B cell (primary cell): ENCODE results near the gene TMBIM6. TPM values are rescaled to one million over a fixed set of nuclear protein-coding genes. Genes with fewer than 3 reads are reported as not detected.

ENCODE experiments used
- ATAC-seq: fragments of 200-7000 bp; cut with Tn5 transposase; one replicate; pipeline ENCODE4 v1.10.0; 2021; ENCODE audit warnings: low read depth, mild to moderate bottlenecking, moderate number of reproducible peaks, moderate library complexity
- CTCF ChIA-PET: fragments of 350-600 bp; sonication (Branson Sonifier 250); formaldehyde crosslinking; loops from one replicate; lab custom pipeline; 2021; ENCODE audit warnings: antibody characterized with exemption, inconsistent platforms; lab: Charles Lee
- POLR2A ChIA-PET: fragments of 350-600 bp; sonication (Branson Sonifier 250); formaldehyde crosslinking; loops from one replicate; lab custom pipeline; 2021; ENCODE audit warnings: antibody characterized with exemption; lab: Charles Lee
- DNase-seq: peaks from one replicate; pipeline ENCODE4 v3.0.0; 2013
- H2AFZ ChIP-seq: 2 replicates; pipeline ENCODE4 v1.6.1; 2012; ENCODE audit warnings: mild to moderate bottlenecking, low read depth, low read length; ENCODE audit not compliant: insufficient read depth, poor library complexity, severe bottlenecking
- H3K27ac ChIP-seq, 2 donors: 1 replicate in 1 of 2; 2 replicates in 1 of 2; pipeline ENCODE4 v1.5.1; 2012 to 2013; ENCODE audit warnings: low read length in 2 of 2, mild to moderate bottlenecking in 2 of 2, moderate library complexity in 1 of 2
- H3K27me3 ChIP-seq, 4 experiments: fragments of 200-600 bp in 1 of 4; sonication (generic) in 1 of 4; replicated peaks in 1 of 4; 1 replicate in 2 of 4; 2 replicates in 2 of 4; pipeline versions ENCODE4 v1.6.1 to v1.7.0; 2013 to 2016; ENCODE audit warnings: low read length in 3 of 4, mild to moderate bottlenecking in 2 of 4, mixed read lengths in 1 of 4, moderate library complexity in 1 of 4; ENCODE audit not compliant: insufficient read depth in 4 of 4, control insufficient read depth in 3 of 4; ENCODE audit errors: control extremely low read depth in 1 of 4
- H3K36me3 ChIP-seq, 2 experiments: replicated peaks in 1 of 2; 1 replicate in 1 of 2; 2 replicates in 1 of 2; pipeline versions ENCODE4 v1.6.1 to v1.7.1; 2013; ENCODE audit warnings: low read length in 1 of 2; ENCODE audit not compliant: insufficient read depth in 2 of 2, control insufficient read depth in 1 of 2; ENCODE audit errors: control extremely low read depth in 1 of 2, extremely low read depth in 1 of 2
- H3K4me1 ChIP-seq, 2 donors: fragments of 200-600 bp in 1 of 2; sonication (generic) in 1 of 2; 1 replicate in 1 of 2; 2 replicates in 1 of 2; pipeline versions ENCODE4 v1.5.1 to v1.6.1; 2013 to 2017; ENCODE audit warnings: low read length in 2 of 2; ENCODE audit not compliant: control insufficient read depth in 2 of 2, insufficient read depth in 2 of 2
- H3K4me2 ChIP-seq: replicated peaks from 2 replicates; pipeline ENCODE3; 2012; ENCODE audit warnings: mild to moderate bottlenecking, low read depth, low read length; ENCODE audit not compliant: poor library complexity, severe bottlenecking
- H3K4me3 ChIP-seq, 5 experiments: fragments of 200-600 bp in 1 of 5; sonication (generic) in 1 of 5; 1 replicate in 3 of 5; 2 replicates in 2 of 5; pipeline versions ENCODE4 v1.5.1 to v1.7.0; 2011 to 2016; ENCODE audit warnings: low read length in 4 of 5, mild to moderate bottlenecking in 4 of 5, low read depth in 2 of 5, control low read depth in 1 of 5, moderate library complexity in 1 of 5; ENCODE audit not compliant: insufficient read depth in 1 of 5; ENCODE audit errors: control extremely low read depth in 1 of 5, extremely low read depth in 1 of 5
- H3K79me2 ChIP-seq: fragments of 200-600 bp; sonication (generic); one replicate; pipeline ENCODE4 v1.6.0; 2016; ENCODE audit warnings: low read length; ENCODE audit not compliant: control insufficient read depth, insufficient read depth
- H3K9ac ChIP-seq: fragments of 200-600 bp; sonication (generic); 2 replicates; pipeline ENCODE4 v1.6.1; 2017; ENCODE audit warnings: mild to moderate bottlenecking, low read length, moderate library complexity
- H3K9me3 ChIP-seq, 3 donors: one replicate each; pipeline versions ENCODE4 v1.6.1 to v1.7.1; 2013; ENCODE audit warnings: low read length in 2 of 3; ENCODE audit not compliant: control insufficient read depth in 2 of 3, insufficient read depth in 1 of 3; ENCODE audit errors: control extremely low read depth in 1 of 3
- H4K20me1 ChIP-seq: 2 replicates; pipeline ENCODE4 v1.6.0; 2012; ENCODE audit warnings: mild to moderate bottlenecking, low read length; ENCODE audit not compliant: insufficient read depth, control insufficient read depth, poor library complexity, severe bottlenecking
- H3K27ac Mint-ChIP-seq: one replicate; pipeline ENCODE4 v1.8.0; 2021; ENCODE audit warnings: mixed read lengths
- H3K27me3 Mint-ChIP-seq: one replicate; pipeline ENCODE4 v1.8.0; 2021; ENCODE audit warnings: mixed read lengths
- H3K4me1 Mint-ChIP-seq: one replicate; pipeline ENCODE4 v1.8.0; 2021; ENCODE audit warnings: mixed read lengths
- H3K4me3 Mint-ChIP-seq: one replicate; pipeline ENCODE4 v1.8.0; 2021; ENCODE audit warnings: mixed read lengths
- H3K9me3 Mint-ChIP-seq: one replicate; pipeline ENCODE4 v1.8.0; 2022; ENCODE audit warnings: mixed read lengths; ENCODE audit not compliant: insufficient read depth
- EZH2 ChIP-seq: IDR thresholded peaks from 2 replicates; pipeline ENCODE4 v1.6.1; 2012; ENCODE audit warnings: borderline replicate concordance, low read depth, mild to moderate bottlenecking, moderate library complexity, low read length; ENCODE audit not compliant: insufficient read depth, poor library complexity, severe bottlenecking
- WGBS: methylation state at CpG from one replicate; pipeline ENCODE4 v1.1.5; 2013; ENCODE audit warnings: missing lambda C conversion rate; ENCODE audit not compliant: insufficient coverage; 5-methylcytosine and 5-hydroxymethylcytosine counted together
- intact Hi-C: fragments of 100-400 bp; cut with micrococcal nuclease; formaldehyde crosslinking; loops from one replicate; pipeline ENCODE4 v1.10.0; 2022
- polyA plus RNA-seq: library from polyadenylated mRNA; depleted of rRNA; stranded (reverse); fragments of >200 nt; gene quantifications from 2 replicates; pipeline ENCODE4 v1.2.3, GENCODE V29; 2012
- total RNA-seq, 2 donors: library from RNA; stranded (reverse); fragments of 120-200 nt in 1 of 2; gene quantifications; 1 replicate in 1 of 2; 2 replicates in 1 of 2; pipeline versions ENCODE4 v1.2.3 to v1.2.4, GENCODE V29; 2013 to 2022
- TF ChIP-seq, protein P1 (sequence below): fragments of 200-600 bp; IDR thresholded peaks from one replicate; pipeline ENCODE4 v1.8.0; 2022; ENCODE audit warnings: antibody characterized with exemption, mild to moderate bottlenecking

The TMBIM6 gene
- total and polyA plus RNA-seq, 2 donors (not counting 1 experiment from before 2014, with no cell fraction given), result 178 to 336 TPM

DNA sequence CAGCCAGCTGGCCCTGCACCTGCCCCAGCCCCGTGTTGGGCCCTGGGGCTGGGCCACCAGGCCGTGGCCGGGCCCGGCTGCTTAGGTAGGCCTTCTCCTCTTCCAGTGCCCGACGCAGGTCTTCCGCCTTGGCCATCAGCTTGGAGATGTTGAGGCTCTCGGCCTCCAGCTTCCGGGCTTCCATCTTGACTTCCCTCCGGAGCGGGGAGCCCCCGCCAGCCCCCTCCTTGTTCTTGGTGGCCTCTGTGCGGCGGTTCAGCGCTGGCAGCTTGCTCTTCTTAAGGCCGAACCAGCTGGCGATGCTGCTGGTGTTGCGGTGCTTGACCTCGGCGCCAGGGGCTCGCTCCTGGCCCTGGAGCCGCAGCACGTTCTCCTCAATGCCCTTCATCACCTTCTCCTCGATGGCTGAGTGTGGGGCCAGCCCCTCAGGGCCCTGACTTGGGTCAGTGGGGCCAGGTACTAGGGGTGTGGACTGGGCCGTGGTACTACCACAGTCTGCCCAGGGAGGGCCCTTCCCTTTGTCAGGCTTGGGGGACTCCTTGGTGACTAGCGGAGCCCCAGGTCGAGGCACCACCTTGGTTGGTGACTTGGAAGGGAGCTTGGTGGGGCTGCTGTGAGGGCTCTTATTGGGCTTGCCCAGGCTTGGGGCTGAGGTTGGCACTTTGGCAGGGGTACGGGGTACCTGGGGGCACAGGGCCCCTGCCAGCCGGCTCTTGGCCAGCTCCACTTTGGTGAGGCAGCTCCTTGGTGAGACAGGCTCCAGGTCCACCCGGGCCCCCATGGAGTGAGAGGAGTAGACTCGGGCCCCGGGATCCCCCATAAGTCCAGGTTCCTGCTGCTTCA lies 53.7 kb downstream of the TMBIM6 start:
- ATAC-seq, result no peak
- H3K4me3 Mint-ChIP-seq, result no peak overlapping the region
- no peaks in the 10 kb centered on the region for H3K79me2 ChIP-seq
- no peaks in the 10 kb centered on the region for H3K4me1 ChIP-seq
- no peaks in the 10 kb centered on the region for H4K20me1 ChIP-seq
- CTCF ChIA-PET, result no interaction called here
- no peaks in the 10 kb centered on the region for H3K27me3 Mint-ChIP-seq
- no peak overlapping the region for H2AFZ ChIP-seq
- no peak overlapping the region for H3K4me2 ChIP-seq
- no peaks in the 10 kb centered on the region for H3K9me3 Mint-ChIP-seq
- no peaks in the 10 kb centered on the region for H3K27me3 ChIP-seq
- no peak overlapping the region for H3K9ac ChIP-seq
- no peak for DNase-seq
- H3K4me3 ChIP-seq, result no peak overlapping the region
- H3K36me3 ChIP-seq, result peaks cover 0 to 9% of the 10 kb centered on the region in 2 experiments
- POLR2A ChIA-PET, result no interaction called here
- TF ChIP-seq EZH2, result no peak
- TF ChIP-seq, protein P1, sequence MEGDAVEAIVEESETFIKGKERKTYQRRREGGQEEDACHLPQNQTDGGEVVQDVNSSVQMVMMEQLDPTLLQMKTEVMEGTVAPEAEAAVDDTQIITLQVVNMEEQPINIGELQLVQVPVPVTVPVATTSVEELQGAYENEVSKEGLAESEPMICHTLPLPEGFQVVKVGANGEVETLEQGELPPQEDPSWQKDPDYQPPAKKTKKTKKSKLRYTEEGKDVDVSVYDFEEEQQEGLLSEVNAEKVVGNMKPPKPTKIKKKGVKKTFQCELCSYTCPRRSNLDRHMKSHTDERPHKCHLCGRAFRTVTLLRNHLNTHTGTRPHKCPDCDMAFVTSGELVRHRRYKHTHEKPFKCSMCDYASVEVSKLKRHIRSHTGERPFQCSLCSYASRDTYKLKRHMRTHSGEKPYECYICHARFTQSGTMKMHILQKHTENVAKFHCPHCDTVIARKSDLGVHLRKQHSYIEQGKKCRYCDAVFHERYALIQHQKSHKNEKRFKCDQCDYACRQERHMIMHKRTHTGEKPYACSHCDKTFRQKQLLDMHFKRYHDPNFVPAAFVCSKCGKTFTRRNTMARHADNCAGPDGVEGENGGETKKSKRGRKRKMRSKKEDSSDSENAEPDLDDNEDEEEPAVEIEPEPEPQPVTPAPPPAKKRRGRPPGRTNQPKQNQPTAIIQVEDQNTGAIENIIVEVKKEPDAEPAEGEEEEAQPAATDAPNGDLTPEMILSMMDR, result no peak
- no peak overlapping the region for H3K27ac ChIP-seq
- no peaks in the 10 kb centered on the region for H3K9me3 ChIP-seq
- WGBS, result 95% methylated on average over 28 of the region's 32 CpGs
- intact Hi-C loops, result no loop called here
- H3K27ac Mint-ChIP-seq, result no peak overlapping the region
- H3K4me1 Mint-ChIP-seq, result no peaks in the 10 kb centered on the region

DNA sequence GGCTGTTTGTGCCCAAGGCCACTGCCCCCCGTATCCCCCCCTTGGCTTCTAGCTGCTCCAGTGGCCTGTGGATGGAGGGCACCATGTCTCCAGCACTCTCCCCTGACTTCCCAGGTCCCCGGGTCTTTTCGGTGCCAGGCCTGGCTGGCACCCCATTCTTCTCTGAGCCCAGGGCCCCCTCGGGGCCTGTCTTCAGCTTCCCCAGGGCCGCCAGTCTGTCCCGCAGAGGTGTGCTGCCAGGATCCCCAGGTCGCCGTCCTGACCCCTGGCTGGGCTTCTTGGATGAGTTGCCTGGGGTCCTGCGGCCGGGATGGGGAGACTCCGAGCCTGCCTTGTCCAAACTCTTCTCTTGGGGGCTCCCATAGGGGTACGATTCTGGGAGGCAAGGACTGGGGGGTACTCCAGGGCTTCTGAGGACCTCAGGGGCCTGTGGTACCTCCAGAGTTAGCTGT lies 54.3 kb downstream of the TMBIM6 start:
- H3K27ac Mint-ChIP-seq, result no peak overlapping the region
- POLR2A ChIA-PET, result no interaction called here
- Histone ChIP-seq H3K4me1 (no peaks in the 10 kb centered on the region), H4K20me1 (no peaks in the 10 kb centered on the region), H3K9ac (no peak overlapping the region), H3K27me3 (no peaks in the 10 kb centered on the region), H3K79me2 (no peaks in the 10 kb centered on the region), H2AFZ (no peak overlapping the region), H3K9me3 (no peaks in the 10 kb centered on the region), H3K4me2 (no peak overlapping the region), H3K36me3 (peaks cover 0 to 9% of the 10 kb centered on the region in 2 experiments), H3K4me3 (no peak overlapping the region), H3K27ac (no peak overlapping the region)
- intact Hi-C loops, result no loop called here
- 95% methylated on average over 10 of the region's 12 CpGs for WGBS
- CTCF ChIA-PET, result no interaction called here
- TF ChIP-seq EZH2, result no peak
- TF ChIP-seq, protein P1, result no peak
- no peaks in the 10 kb centered on the region for H3K9me3 Mint-ChIP-seq
- H3K4me3 Mint-ChIP-seq, result no peak overlapping the region
- no peak for DNase-seq
- no peaks in the 10 kb centered on the region for H3K4me1 Mint-ChIP-seq
- no peak for ATAC-seq
- H3K27me3 Mint-ChIP-seq, result no peaks in the 10 kb centered on the region
